M059J (cell line): ENCODE results near the gene ARHGAP25. TPM values are rescaled to one million over a fixed set of nuclear protein-coding genes. Genes with fewer than 3 reads are reported as not detected.
"Not testable (repeated sequence)": the region's sequence is repeated elsewhere in the genome, so short reads cannot be mapped to it uniquely, and the experiment has no call there.

Experiments
- DNase-seq: peaks from one replicate; pipeline ENCODE4 v3.0.0-alpha.2; 2012; ENCODE audit warnings: low read depth
- total RNA-seq: library from RNA; depleted of rRNA; stranded (reverse); fragments of >200 nt; shearing (Covaris generic); gene quantifications from 2 replicates; pipeline ENCODE4 v1.2.3, GENCODE V29; 2014

The ARHGAP25 gene
- total RNA-seq, 1 experiment from 2014 or later: 0.27 TPM

DNA sequence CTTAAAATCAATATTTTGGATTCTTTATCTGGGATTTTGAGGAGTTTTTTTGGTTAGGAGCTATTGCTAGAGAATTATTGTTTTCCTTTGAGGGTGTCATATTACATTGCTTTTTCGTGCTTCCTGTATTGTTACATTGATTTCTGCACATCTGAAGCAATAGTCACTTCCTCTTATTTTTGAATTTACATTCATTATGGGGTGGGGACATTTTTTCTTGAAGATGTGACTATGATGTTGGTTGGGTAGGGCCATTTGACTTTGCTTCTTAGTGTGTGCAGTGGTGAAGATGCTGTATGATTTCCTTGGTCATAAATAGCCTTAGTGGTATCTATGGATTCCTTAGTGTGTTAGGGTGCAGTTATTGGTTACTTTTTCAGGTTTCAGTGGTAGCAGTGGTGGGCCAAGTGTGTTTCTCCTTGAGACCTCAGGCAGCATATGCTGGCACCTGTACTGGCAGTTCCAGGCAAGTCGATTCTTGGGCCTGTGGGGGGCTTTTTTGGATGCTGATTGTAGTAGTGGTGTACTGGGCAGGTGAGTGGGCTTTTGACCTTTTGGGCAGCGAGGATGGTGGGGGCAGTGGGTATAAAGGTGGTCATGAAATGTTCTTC is 61.8 kb downstream of the ARHGAP25 start:
- no peak for DNase-seq

- no peak for DNase-seq
Measured at GRCh38 chr2:68798569-68798968, 64.0 kb downstream of the ARHGAP25 start.

DNA sequence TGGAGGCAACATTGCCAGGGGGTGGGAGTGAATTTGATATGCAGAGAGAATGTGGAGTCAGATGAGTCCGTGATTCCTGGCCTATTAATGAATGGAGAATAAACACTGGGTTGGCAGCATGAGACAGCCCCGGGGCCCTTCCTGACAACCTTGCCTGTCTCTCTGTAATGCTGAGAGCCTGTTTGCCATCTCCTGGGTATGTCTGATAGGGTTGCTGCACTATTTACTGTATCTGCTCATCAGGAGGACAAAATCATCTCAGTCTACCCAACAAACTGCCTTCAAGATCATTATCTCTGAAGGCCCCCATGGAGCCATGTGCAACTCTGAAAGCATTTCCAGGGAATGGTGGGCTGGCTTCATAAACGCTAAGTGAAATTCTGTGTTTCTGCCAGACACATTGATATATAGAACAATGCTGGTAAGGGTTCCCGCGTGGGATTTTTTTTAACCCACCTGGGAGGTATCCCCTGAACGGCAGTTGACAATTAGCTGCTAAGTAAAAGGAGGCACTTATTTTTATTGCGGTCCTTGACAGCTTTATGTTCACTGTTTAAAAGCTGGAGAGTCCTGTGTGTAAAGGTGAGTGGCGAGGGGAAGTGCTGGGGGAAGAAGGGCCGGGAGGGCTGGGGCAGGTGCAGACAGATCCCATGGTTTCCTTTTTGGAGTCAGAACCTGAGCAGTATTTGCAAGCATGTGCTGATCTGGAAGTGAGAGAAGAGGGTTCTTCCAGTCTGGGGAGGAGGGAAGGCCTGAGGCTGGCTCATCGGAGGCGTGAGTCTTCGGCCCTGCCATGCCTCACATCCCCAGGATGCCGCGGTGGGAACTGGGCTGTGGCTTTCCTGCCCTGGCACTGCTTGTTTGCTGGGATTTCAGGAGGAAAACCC is 64.8 kb downstream of the ARHGAP25 start:
- peak; percentile 54 for DNase-seq

DNA sequence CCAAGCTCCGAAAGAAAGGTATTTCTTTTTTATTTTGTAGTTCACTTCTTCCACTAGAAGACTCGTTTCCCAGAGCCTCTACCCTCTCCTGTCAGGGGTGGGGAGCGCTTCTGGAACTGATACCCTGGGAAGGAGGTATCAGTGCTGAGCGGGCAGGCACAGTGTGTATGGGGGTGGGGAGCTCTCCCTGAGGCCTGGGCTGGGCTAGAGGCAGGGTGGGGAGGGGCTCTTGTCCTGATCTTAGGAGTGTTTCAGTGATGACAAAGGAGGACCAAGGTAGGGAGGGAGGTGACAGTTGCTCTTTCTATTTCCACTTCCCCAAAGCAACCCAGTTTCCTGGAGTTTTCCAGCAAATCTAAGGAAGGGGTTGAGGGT is 65.4 kb downstream of the ARHGAP25 start:
- no peak for DNase-seq

- no peak for DNase-seq
Measured at GRCh38 chr2:68800517-68800916, 65.9 kb downstream of the ARHGAP25 start.

DNA sequence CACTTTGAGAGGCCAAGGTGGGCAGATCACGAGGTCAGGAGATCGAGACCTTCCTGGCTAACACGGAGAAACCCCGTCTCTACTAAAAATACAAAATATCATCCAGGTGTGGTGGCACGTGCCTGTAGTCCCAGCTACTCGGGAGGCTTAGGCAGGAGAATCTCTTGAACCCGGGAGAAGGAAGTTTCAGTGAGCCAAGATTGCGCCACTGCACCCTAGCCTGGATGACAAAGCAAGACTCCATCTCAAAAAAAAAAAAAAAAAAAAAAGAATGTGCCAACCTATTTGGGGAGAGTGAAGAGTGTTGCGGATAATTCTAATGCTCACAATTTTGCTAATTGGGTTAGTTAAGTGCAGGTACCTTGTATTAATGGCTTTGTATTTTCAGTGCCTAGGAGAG is 67.5 kb downstream of the ARHGAP25 start:
- DNase-seq: not testable (repeated sequence)

DNA sequence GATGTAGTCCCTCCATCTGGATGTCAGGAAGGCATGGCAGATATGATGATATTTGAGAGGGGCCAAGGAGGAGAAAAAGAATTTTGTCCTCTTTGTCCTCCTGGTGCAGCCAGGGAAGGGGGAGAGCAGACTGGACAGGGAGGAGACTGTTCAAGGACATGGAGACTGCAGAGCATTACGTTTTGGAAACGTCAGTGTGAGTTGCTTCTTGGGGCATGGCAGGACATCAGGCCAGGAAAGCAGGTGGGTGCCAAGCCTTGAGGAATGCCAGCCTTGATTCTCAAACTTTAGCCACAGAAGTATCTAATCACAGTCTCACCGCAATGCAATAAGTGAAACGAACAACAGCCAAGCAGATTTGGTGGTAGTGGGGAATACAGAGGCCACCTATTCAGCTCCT is 70.4 kb downstream of the ARHGAP25 start:
- no peak for DNase-seq

- DNase-seq: peak; percentile 69
Measured at GRCh38 chr2:68806511-68807109, 72.0 kb downstream of the ARHGAP25 start.

DNA sequence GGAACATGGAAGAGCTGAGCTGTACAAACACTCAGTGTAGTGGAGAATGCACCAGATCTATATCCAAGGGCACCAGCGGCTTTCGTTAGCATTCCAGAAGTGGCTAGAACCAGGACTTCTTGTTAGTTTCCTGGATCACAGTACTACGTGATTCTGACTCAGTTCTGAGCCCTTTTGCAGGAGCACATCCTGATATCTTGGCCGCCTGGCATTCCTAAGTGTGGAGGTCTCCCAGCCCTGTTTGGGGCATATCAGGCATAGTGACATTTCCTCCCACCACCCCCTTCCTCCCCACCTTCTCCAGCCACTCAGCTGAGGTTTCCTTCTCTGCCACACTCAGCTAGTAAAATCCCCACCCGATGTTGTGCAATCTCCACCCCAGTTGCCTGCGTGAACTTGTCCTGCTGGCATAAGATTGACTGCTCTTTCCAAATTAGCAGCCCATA is 73.2 kb downstream of the ARHGAP25 start:
- DNase-seq: peak; percentile 47

GRCh38 chr2:68809324-68810240 is 75.0 kb downstream of the ARHGAP25 start:
- peak; percentile 69 for DNase-seq

- DNase-seq: peak; percentile 81
Measured at GRCh38 chr2:68811364-68811763, 76.8 kb downstream of the ARHGAP25 start.

DNA sequence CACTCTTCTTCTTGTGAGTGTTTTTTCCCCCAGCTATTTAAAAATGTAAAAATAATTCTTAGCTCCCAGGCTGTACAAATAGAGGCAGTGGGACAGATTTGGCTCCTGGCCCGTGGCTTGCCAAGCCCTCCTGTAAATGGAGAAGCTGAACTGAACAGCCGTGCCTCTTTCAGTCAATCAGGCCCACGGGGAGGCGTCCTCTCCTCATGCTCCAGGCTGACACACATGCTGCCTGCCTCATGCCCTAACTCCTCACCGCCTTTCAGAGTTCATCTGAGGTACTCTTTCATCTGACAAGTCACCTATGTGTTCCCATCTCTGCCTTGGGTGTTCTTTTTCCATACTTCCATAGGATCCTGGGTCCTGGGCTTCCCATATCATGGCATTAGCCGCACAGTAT is 77.6 kb downstream of the ARHGAP25 start:
- no peak for DNase-seq

GRCh38 chr2:68813596-68813995 is 79.0 kb downstream of the ARHGAP25 start:
- peak; percentile 15 for DNase-seq

GRCh38 chr2:68817306-68817705 is 82.7 kb downstream of the ARHGAP25 start:
- DNase-seq: no peak

GRCh38 chr2:68819556-68819955 is 84.9 kb downstream of the ARHGAP25 start:
- no peak for DNase-seq

- DNase-seq: no peak
Measured at GRCh38 chr2:68822207-68822872, 87.7 kb downstream of the ARHGAP25 start.

- peak; percentile 82 for DNase-seq
Measured at GRCh38 chr2:68824831-68825230, 90.2 kb downstream of the ARHGAP25 start.

DNA sequence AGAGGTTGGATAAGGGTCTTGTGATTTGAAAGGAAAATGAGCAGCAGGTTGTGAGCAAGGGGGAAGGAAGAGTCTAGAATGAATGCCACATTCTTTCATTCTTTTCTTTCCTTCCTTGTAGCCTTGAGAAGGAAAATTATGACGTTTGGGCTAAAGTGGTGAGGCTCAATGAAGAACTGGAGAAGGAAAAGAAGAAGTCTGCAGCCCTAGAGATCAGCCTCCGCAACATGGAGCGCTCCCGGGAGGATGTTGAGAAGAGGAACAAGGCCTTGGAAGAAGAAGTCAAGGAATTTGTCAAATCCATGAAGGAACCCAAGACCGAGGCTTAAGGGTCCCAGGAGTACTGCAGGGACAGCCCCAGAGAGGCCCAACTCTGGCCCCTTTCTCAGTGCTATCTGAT is 91.3 kb downstream of the ARHGAP25 start:
- no peak for DNase-seq

- DNase-seq: peak; percentile 19
Measured at GRCh38 chr2:68827666-68828065, 93.1 kb downstream of the ARHGAP25 start.

DNA sequence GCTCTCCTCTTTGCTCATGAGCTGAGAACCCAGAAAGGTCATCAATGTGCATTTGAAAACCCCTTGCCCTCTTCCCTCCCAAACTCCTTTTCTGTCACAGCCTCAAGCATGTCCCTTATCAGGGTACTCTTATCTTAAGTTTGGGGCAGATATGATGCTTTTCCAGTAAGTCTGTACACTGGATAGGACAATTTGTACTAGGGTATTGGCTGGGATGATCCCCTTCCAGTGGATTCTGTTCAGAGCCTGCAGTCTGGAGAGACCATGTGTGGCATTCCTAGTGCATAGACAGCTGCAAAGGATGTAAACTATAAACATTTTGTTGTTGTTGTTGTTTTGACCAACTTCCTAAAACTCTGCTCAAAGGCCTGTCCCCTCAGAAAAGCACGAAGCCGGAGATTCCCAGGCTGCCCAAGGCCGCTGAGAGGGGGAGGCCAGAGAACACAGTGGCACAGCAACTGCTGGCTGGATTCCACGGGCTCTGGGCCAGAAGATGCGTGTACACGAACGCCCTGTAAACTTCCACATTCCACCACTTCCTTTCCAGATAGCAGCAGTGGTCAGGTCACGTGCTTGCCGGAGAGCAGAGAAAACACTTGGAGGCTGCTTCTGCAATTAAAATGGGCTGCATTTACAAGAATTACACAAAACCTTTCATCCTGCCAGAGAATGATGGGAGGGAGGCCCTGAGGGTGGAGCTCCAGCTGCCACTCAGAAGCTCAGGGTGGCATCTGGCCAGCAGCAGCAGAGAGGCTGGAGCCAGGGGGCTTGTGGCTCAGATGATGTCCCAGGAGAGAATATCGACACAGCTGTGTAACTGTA is 94.5 kb downstream of the ARHGAP25 start:
- DNase-seq: peak; percentile 97
